Activated gamma-delta T cell treated with Interleukin-2 at 50 U/mL for 16 hours (primary cell): ENCODE results near the gene WDFY4.

Experiments
- DNase-seq: peaks from one replicate; pipeline ENCODE4 v3.0.0-alpha.2; 2020

The WDFY4 gene

GRCh38 chr10:48820231-48820630 lies 135.6 kb downstream of the WDFY4 start:
- DNase-seq, result no peak

- no peak for DNase-seq
These were observed 136.0 kb downstream of the WDFY4 start for GRCh38 chr10:48820699-48821098.

GRCh38 chr10:48821111-48821510 lies 136.4 kb downstream of the WDFY4 start:
- DNase-seq, result no peak

GRCh38 chr10:48821692-48822091 lies 137.0 kb downstream of the WDFY4 start:
- no peak for DNase-seq

GRCh38 chr10:48833674-48834073 lies 149.0 kb downstream of the WDFY4 start:
- DNase-seq, result no peak

- DNase-seq, result no peak
These were observed 149.7 kb downstream of the WDFY4 start for GRCh38 chr10:48834189-48834965.

- no peak for DNase-seq
These were observed 151.1 kb downstream of the WDFY4 start for GRCh38 chr10:48835781-48836180.

- no peak for DNase-seq
These were observed 151.9 kb downstream of the WDFY4 start for GRCh38 chr10:48836605-48837004.

- DNase-seq, result no peak
These were observed 154.2 kb downstream of the WDFY4 start for GRCh38 chr10:48838834-48839233.

GRCh38 chr10:48839809-48840679 lies 155.4 kb downstream of the WDFY4 start:
- DNase-seq, result no peak

- DNase-seq, result no peak
These were observed 157.6 kb downstream of the WDFY4 start for GRCh38 chr10:48842231-48842630.

GRCh38 chr10:48843198-48843597 lies 158.5 kb downstream of the WDFY4 start:
- no peak for DNase-seq

GRCh38 chr10:48844616-48845015 lies 159.9 kb downstream of the WDFY4 start:
- DNase-seq, result no peak

- no peak for DNase-seq
These were observed 160.8 kb downstream of the WDFY4 start for GRCh38 chr10:48845512-48845911.

GRCh38 chr10:48847691-48848090 lies 163.0 kb downstream of the WDFY4 start:
- DNase-seq, result no peak

GRCh38 chr10:48856855-48857254 lies 172.2 kb downstream of the WDFY4 start:
- no peak for DNase-seq

GRCh38 chr10:48872234-48872633 lies 187.6 kb downstream of the WDFY4 start:
- DNase-seq, result no peak

- no peak for DNase-seq
These were observed 193.4 kb downstream of the WDFY4 start for GRCh38 chr10:48878091-48878490.

- no peak for DNase-seq
These were observed 194.8 kb downstream of the WDFY4 start for GRCh38 chr10:48879451-48879850.

- no peak for DNase-seq
These were observed 195.5 kb downstream of the WDFY4 start for GRCh38 chr10:48880016-48880705.

- DNase-seq, result no peak
These were observed 197.3 kb downstream of the WDFY4 start for GRCh38 chr10:48881937-48882336.

- no peak for DNase-seq
These were observed 198.2 kb downstream of the WDFY4 start for GRCh38 chr10:48882881-48883280.

GRCh38 chr10:48883701-48884100 lies 199.0 kb downstream of the WDFY4 start:
- DNase-seq, result no peak
